Ishikawa (cell line): ENCODE data around the gene CTDP1.

Experiments used
- CEBPB ChIP-seq: IDR thresholded peaks from 2 replicates; pipeline ENCODE4 v1.6.1; 2012
- CREB1 ChIP-seq: IDR thresholded peaks from 2 replicates; pipeline ENCODE4 v1.6.1; 2012; ENCODE audit warnings: low read depth
- EGR1 ChIP-seq: IDR thresholded peaks from 2 replicates; pipeline ENCODE4 v1.6.1; 2012
- EP300 ChIP-seq: IDR thresholded peaks from 2 replicates; pipeline ENCODE4 v1.6.1; 2012; ENCODE audit warnings: borderline replicate concordance
- FOXM1 ChIP-seq: IDR thresholded peaks from 2 replicates; pipeline ENCODE4 v1.6.1; 2012; ENCODE audit warnings: low read depth, borderline replicate concordance
- NFIC ChIP-seq: IDR thresholded peaks from 2 replicates; pipeline ENCODE4 v1.6.1; 2012
- RAD21 ChIP-seq: IDR thresholded peaks from 2 replicates; pipeline ENCODE4 v1.6.1; 2012; ENCODE audit warnings: low read depth
- REST ChIP-seq: IDR thresholded peaks from 2 replicates; pipeline ENCODE4 v1.6.1; 2012; ENCODE audit warnings: low read depth, mild to moderate bottlenecking
- TAF1 ChIP-seq: IDR thresholded peaks from 2 replicates; pipeline ENCODE4 v1.6.1; 2012; ENCODE audit warnings: low read depth, mild to moderate bottlenecking
- TCF12 ChIP-seq: IDR thresholded peaks from 2 replicates; pipeline ENCODE4 v1.6.1; 2012; ENCODE audit warnings: low read depth
- TEAD4 ChIP-seq: IDR thresholded peaks from 2 replicates; pipeline ENCODE4 v1.6.1; 2012
- YY1 ChIP-seq: IDR thresholded peaks from 2 replicates; pipeline ENCODE4 v1.6.1; 2012; ENCODE audit warnings: low read depth
- ZBTB7A ChIP-seq: IDR thresholded peaks from 2 replicates; pipeline ENCODE4 v1.6.1; 2012; ENCODE audit warnings: low read depth
- TF ChIP-seq, protein P1 (sequence below): IDR thresholded peaks from 2 replicates; pipeline ENCODE4 v1.6.1; 2012
- TF ChIP-seq, protein P2 (sequence below): IDR thresholded peaks from 2 replicates; pipeline ENCODE4 v1.6.1; 2012

The CTDP1 gene, protein sequence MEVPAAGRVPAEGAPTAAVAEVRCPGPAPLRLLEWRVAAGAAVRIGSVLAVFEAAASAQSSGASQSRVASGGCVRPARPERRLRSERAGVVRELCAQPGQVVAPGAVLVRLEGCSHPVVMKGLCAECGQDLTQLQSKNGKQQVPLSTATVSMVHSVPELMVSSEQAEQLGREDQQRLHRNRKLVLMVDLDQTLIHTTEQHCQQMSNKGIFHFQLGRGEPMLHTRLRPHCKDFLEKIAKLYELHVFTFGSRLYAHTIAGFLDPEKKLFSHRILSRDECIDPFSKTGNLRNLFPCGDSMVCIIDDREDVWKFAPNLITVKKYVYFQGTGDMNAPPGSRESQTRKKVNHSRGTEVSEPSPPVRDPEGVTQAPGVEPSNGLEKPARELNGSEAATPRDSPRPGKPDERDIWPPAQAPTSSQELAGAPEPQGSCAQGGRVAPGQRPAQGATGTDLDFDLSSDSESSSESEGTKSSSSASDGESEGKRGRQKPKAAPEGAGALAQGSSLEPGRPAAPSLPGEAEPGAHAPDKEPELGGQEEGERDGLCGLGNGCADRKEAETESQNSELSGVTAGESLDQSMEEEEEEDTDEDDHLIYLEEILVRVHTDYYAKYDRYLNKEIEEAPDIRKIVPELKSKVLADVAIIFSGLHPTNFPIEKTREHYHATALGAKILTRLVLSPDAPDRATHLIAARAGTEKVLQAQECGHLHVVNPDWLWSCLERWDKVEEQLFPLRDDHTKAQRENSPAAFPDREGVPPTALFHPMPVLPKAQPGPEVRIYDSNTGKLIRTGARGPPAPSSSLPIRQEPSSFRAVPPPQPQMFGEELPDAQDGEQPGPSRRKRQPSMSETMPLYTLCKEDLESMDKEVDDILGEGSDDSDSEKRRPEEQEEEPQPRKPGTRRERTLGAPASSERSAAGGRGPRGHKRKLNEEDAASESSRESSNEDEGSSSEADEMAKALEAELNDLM

GRCh38 chr18:79679552-79680099 is at the start of gene CTDP1:
CTDP1 (plus strand) TSS chr18:79679803; CDS start chr18:79679948, 145 bp downstream.
- TF ChIP-seq NFIC (no peak), RAD21 (no peak), TCF12 (no peak), CEBPB (no peak), EP300 (no peak), CREB1 (peak; percentile 99), EGR1 (peak; percentile 26; the same call in 1 of the 2 replicates), TAF1 (no peak)

DNA sequence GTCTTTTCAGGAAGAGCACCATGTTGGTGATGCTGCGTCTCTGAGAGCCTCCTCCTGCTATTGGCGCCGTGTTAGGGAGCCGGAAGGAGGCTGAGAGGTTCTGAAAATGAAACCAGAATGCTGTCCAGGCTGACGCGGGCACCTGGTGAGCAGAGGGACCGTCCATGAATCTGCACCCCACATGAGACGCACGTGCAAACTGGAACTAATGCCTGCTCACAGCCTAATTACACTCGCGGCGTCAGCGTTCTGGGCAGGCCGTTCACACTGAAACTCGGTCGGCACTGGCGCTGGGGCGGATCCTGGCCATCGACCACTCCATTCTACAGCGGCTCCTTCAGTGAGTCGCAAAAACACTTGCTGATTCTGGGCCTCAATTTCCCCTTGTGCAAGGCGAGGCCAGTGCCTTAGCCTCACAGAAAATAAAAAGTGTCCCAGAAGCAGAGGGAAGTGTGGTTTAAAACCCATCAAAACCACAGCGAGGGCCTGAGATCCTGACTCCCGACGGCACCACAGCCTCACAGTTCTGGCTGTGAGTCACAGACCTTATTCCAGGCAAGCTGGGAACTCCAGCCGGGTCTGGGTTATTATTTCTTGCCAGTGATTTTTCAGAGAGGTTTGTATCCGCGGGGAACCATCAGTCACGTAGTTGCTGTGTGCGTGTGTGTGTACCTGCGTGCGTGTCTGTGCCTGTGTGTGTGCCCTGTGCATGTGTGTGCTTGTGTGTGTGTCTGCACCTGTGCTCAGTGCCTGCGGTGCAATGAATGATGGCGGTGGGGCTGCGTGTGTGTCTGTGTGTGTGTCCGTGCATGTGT is 49.1 kb upstream of the CTDP1 start:
- no peak for TF ChIP-seq FOXM1
- TF ChIP-seq ZBTB7A, result no peak
- TF ChIP-seq YY1, result no peak
- no peak for TF ChIP-seq EP300
- TF ChIP-seq TEAD4, result no peak
- TF ChIP-seq CEBPB, result no peak
- no peak for TF ChIP-seq NFIC
- TF ChIP-seq, protein P1, sequence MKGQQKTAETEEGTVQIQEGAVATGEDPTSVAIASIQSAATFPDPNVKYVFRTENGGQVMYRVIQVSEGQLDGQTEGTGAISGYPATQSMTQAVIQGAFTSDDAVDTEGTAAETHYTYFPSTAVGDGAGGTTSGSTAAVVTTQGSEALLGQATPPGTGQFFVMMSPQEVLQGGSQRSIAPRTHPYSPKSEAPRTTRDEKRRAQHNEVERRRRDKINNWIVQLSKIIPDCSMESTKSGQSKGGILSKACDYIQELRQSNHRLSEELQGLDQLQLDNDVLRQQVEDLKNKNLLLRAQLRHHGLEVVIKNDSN, result no peak
- no peak for TF ChIP-seq TAF1
- TF ChIP-seq, protein P2, sequence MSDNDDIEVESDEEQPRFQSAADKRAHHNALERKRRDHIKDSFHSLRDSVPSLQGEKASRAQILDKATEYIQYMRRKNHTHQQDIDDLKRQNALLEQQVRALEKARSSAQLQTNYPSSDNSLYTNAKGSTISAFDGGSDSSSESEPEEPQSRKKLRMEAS, result no peak
- TF ChIP-seq REST, result no peak
- no peak for TF ChIP-seq CREB1
- no peak for TF ChIP-seq TCF12
- TF ChIP-seq EGR1, result no peak
- no peak for TF ChIP-seq RAD21

- no peak for TF ChIP-seq FOXM1
- no peak for TF ChIP-seq CREB1
- TF ChIP-seq EGR1, result no peak
- TF ChIP-seq NFIC, result no peak
- TF ChIP-seq, protein P1, result no peak
- TF ChIP-seq ZBTB7A, result no peak
Observed at GRCh38 chr18:79631096-79631507, 48.5 kb upstream of the CTDP1 start.

GRCh38 chr18:79631761-79632446 is 47.7 kb upstream of the CTDP1 start:
- TF ChIP-seq, protein P2, result no peak
- no peak for TF ChIP-seq EGR1
- no peak for TF ChIP-seq NFIC
- no peak for TF ChIP-seq FOXM1
- TF ChIP-seq CEBPB, result no peak

DNA sequence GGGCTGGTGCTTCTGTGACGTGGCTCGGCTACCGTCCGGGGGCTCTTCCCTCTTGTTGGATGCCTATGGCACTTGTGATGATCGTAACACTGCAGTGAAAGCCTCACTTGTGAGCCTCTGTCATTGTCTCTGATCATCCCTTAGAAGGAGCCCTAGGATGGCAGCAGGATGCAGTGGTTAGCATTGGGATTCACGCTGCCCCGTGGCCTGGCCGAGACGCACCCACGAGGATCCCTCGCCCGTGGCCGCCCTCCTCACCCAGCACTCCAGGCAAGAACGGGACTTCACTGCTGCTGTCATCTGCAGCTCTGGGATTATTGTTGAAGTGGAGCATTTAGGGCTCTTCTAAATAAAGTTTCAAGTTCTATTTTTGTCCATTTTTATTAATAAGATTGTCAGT is 46.8 kb upstream of the CTDP1 start:
- TF ChIP-seq EGR1 (no peak), ZBTB7A (no peak), CREB1 (no peak), NFIC (no peak), TCF12 (no peak), FOXM1 (no peak), REST (no peak), YY1 (no peak)
- TF ChIP-seq, protein P2, result no peak
